SK-N-SH treated with all-trans-retinoic acid at 6 μM for 48 hours (cell line): ENCODE measurements around the gene PDE8A.

Experiments used
- ARNTL ChIP-seq: fragments of 450-650 bp; formaldehyde crosslinking; IDR thresholded peaks from 2 replicates; pipeline ENCODE4 v1.5.0; 2020; ENCODE audit warnings: low read depth, mild to moderate bottlenecking, moderate library complexity, borderline replicate concordance
- ESRRG ChIP-seq: fragments of 250-450 bp; sonication (Bioruptor Pico); IDR thresholded peaks from 2 replicates; pipeline ENCODE4 v1.6.1; 2021; ENCODE audit warnings: mild to moderate bottlenecking
- GLIS3 ChIP-seq: fragments of 250-450 bp; sonication (Bioruptor Pico); IDR thresholded peaks from 2 replicates; pipeline ENCODE4 v1.5.0; 2020; ENCODE audit warnings: mild to moderate bottlenecking, moderate library complexity
- ISL1 ChIP-seq: fragments of 250-450 bp; sonication (Bioruptor Pico); IDR thresholded peaks from 2 replicates; pipeline ENCODE4 v2.1.2; 2022; ENCODE audit warnings: mild to moderate bottlenecking, moderate library complexity
- PATZ1 ChIP-seq: fragments of 250-450 bp; sonication (Bioruptor Pico); IDR thresholded peaks from 2 replicates; pipeline ENCODE4 v1.8.0; 2020; ENCODE audit warnings: mild to moderate bottlenecking, moderate library complexity, borderline replicate concordance
- POU6F1 ChIP-seq: fragments of 250-450 bp; sonication (Bioruptor Pico); IDR thresholded peaks from 2 replicates; pipeline ENCODE4 v1.8.0; 2021; ENCODE audit warnings: low read depth, mild to moderate bottlenecking, moderate library complexity, borderline replicate concordance
- RARB ChIP-seq: fragments of 250-450 bp; sonication (Bioruptor Pico); IDR thresholded peaks from 2 replicates; pipeline ENCODE4 v1.8.0; 2021; ENCODE audit warnings: mild to moderate bottlenecking, moderate library complexity
- TOX ChIP-seq: fragments of 250-450 bp; sonication (Bioruptor Pico); IDR thresholded peaks from 2 replicates; pipeline ENCODE4 v1.8.0; 2021; ENCODE audit warnings: mild to moderate bottlenecking, moderate library complexity, borderline replicate concordance
- ZFP3 ChIP-seq: fragments of 250-450 bp; sonication (Bioruptor Pico); IDR thresholded peaks from 2 replicates; pipeline ENCODE4 v1.5.0; 2020; ENCODE audit warnings: mild to moderate bottlenecking, moderate library complexity
- ZFP30 ChIP-seq: fragments of 450-650 bp; formaldehyde crosslinking; IDR thresholded peaks from 2 replicates; pipeline ENCODE4 v1.5.0; 2022; ENCODE audit warnings: mild to moderate bottlenecking, moderate library complexity
- ZNF565 ChIP-seq: fragments of 450-650 bp; formaldehyde crosslinking; conservative IDR thresholded peaks from 2 replicates; pipeline ENCODE4 v1.5.0; 2020; ENCODE audit warnings: low read depth, mild to moderate bottlenecking, moderate library complexity
- ZNF8 ChIP-seq: fragments of 450-650 bp; formaldehyde crosslinking; IDR thresholded peaks from 2 replicates; pipeline ENCODE4 v1.5.0; 2020; ENCODE audit warnings: mild to moderate bottlenecking, moderate library complexity
- TF ChIP-seq, protein P1 (sequence below): fragments of 250-450 bp; sonication (Bioruptor Pico); IDR thresholded peaks from 2 replicates; pipeline ENCODE4 v1.5.1; 2020; ENCODE audit warnings: low read depth, mild to moderate bottlenecking, moderate library complexity

- TF ChIP-seq PATZ1 (CRISPR knock-in tag) (no peak), RARB (no peak), POU6F1 (no peak), ISL1 (no peak), ESRRG (CRISPR knock-in tag) (no peak), ZNF565 (CRISPR knock-in tag) (no peak), TOX (CRISPR knock-in tag) (no peak), ZFP30 (CRISPR knock-in tag) (no peak), ZNF8 (CRISPR knock-in tag) (no peak), ARNTL (CRISPR knock-in tag) (no peak), ZFP3 (CRISPR knock-in tag) (no peak), GLIS3 (no peak)
- TF ChIP-seq, protein P1, sequence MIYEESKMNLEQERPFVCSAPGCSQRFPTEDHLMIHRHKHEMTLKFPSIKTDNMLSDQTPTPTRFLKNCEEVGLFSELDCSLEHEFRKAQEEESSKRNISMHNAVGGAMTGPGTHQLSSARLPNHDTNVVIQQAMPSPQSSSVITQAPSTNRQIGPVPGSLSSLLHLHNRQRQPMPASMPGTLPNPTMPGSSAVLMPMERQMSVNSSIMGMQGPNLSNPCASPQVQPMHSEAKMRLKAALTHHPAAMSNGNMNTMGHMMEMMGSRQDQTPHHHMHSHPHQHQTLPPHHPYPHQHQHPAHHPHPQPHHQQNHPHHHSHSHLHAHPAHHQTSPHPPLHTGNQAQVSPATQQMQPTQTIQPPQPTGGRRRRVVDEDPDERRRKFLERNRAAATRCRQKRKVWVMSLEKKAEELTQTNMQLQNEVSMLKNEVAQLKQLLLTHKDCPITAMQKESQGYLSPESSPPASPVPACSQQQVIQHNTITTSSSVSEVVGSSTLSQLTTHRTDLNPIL (CRISPR knock-in tag) = no peak
Observed at GRCh38 chr15:85044251-85044853, 62.7 kb downstream of the PDE8A start.
